Ammon's horn (tissue), 1 donor: Measurements from ENCODE around the gene HIF1A.
"Not testable (repeated sequence)": the region's sequence is repeated elsewhere in the genome, so short reads cannot be mapped to it uniquely, and the experiment has no call there.

ENCODE experiments used
- DNase-seq: peaks from one replicate; pipeline ENCODE4 v3.0.0-alpha.2; 2016; ENCODE audit warnings: low spot score

The HIF1A gene

DNA sequence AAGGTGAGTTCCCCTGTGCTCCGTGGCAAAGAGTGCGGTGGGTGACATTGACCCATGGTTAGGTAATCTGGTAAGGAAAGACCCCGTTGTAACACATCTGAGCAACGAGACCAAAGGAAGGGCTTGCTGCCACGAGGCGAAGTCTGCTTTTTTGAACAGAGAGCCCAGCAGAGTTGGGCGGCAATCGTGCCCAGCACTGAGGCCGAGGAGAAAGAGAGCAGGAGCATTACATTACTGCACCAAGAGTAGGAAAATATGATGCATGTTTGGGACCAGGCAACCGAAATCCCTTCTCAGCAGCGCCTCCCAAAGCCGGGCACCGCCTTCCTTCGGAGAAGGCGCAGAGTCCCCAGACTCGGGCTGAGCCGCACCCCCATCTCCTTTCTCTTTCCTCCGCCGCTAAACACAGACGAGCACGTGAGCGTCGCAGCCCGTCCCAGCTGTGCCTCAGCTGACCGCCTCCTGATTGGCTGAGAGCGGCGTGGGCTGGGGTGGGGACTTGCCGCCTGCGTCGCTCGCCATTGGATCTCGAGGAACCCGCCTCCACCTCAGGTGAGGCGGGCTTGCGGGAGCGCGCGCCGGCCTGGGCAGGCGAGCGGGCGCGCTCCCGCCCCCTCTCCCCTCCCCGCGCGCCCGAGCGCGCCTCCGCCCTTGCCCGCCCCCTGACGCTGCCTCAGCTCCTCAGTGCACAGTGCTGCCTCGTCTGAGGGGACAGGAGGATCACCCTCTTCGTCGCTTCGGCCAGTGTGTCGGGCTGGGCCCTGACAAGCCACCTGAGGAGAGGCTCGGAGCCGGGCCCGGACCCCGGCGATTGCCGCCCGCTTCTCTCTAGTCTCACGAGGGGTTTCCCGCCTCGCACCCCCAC lies at the start of gene HIF1A:
TSS of gene HIF1A (plus strand) at position 684 of the 865 bp plus-strand sequence. CDS start 292 bp downstream, outside the sequence.
- peak; percentile 99 for DNase-seq

DNA sequence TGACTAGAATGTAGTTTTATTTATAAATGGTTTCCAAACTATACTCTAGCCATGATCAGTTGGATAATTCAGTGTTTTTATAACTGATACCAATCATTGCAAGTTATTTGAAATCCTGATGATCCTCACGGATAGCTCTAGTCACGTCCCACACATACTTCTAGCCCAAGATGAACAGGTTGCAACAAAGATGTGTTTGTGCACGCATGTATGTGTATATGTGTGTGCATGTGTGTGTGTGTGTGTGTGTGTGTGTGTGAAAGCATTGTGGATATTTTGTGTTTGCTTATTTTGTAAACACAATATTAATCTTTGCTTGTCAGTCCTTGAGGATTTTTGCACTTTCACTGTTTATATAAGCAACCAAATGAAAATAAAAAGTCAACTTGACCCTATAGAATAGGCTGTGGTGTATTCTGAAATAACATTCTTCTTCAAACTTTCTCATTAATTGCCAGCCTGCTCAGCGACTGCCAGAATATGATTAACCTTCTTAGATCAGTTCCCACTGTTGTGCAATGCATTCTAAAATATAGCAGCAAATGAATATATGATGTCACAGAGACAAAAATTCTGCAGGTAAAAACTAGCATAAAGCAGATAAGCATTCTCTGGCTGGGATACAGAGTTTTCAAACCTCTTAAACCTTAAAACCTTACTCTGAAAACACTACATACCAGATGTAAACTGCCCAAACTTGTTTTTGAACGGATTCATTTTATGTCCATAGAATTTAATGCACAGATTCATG lies 48.8 kb upstream of the HIF1A start:
- no peak for DNase-seq

DNA sequence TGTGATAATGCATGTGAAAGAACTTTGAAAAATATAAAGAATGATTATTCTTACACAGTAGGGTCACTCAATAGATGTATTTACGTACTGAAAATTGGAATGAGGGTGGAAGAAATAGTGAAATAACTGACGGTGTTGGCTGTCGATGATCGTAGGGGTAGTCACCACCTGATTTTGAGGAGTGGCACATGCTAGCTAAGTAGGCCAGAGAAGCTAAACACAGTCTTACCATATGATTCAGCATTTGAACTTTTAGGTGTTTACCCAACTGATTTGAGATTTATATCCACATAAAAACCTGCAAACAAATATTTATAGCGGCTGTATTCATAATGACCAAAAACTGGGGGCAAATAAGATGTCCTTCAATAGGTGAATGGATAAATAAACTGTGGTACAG lies 47.6 kb upstream of the HIF1A start:
- DNase-seq: no peak

DNA sequence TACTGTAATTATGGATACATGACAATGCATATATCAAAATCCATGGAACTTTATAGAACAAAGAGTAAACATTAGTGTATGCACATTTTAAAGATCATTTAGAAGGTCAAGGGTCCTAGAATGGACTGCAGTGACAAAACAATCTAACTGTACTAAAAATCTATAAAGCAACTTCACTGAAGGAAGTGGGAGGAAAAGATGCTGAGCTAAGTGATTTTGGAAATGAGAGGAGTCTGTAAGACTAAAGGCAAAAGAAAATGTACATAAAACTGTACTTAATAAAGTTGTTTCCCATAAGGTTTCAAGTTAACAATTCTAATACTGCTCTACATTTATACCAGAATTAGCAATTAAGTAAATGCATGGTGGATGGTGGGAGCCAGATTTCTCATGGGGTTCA lies 46.9 kb upstream of the HIF1A start:
- no peak for DNase-seq

DNA sequence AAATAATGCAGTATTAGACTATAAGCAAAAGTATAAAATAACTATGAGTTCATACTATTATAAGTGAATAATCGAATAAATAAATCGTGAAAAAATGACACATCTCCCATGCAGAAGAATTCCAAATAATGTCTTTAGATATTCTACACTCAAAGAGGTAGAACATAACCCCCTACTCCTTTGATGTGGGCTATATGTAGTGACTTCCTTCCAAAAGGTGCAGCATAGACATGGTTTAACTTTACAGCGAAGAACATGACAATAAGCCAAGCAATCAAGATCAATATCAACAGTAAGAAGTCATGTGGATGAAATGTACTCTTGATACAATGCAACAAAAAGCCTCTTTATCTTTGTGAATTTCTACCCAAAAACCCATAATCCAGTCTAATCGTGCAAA lies 46.0 kb upstream of the HIF1A start:
- DNase-seq: no peak

DNA sequence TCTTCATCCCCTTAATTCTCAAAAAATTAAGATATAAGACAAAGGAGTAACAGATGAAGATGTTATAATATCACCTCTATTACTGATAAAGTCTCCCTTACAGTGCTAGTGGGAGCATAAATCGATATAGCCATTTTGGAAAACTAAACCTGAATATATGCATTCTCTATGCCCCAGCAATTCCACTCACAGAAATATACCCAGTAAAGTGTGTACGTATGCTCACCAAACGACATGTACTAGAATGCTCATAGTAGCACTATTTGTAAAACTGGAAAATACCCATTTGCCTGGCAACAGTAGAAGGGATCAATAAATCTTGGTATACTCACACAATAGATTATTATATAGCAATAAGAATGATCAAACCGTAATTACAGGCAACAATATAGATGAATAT lies 44.0 kb upstream of the HIF1A start:
- no peak for DNase-seq

DNA sequence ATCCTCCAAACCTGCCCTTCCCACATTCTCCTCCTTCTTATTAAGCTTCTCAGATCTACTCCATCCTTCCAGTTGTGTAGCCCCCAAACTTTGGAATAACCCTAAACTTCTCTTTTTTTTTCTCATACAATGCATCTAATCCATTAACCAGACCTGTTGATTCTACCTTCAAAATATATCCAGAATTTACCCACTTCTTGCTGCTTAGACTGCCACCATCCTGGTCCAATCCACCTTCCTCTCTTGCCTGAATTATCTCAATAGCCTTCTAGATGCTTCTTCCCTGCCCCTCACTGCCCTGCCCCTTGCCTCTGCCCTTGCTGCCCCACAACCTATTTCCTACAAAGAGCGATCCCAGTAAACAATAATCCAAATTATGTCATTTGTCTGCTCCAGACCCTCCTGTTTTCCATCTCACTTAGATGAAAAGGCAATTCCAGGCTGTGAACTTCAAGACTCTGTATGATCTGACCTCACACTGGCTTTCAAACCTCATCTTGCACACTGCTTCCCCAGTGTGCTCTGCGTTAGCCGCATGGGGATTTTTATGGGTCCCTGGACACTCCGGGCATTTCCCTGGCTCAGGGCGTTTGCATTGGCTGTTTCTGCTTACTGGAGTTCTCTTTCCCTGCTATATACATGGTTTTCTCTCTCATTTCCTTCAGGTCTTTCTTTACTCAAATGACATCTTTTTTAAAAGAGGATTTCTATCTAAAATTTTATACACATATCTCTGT lies 42.6 kb upstream of the HIF1A start:
- no peak for DNase-seq

DNA sequence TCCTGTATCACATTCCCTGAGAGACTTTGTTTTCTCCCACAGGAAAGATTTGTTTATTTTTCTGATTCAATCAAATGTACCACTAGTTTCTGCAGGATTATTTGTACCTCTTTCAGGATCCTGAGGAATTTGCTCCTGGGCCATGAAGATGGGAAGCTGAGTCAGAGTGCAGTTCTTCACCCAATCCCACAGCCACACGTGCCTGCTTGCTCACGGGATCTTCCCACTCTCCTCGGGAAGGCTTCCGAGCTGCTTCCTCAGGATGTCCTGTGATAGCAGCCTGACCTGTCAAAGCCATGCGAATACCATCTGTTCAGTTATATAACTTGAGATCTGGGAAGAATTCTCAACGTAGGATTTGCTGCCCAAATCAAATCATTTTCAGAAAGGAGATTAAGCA lies 41.8 kb upstream of the HIF1A start:
- no peak for DNase-seq

DNA sequence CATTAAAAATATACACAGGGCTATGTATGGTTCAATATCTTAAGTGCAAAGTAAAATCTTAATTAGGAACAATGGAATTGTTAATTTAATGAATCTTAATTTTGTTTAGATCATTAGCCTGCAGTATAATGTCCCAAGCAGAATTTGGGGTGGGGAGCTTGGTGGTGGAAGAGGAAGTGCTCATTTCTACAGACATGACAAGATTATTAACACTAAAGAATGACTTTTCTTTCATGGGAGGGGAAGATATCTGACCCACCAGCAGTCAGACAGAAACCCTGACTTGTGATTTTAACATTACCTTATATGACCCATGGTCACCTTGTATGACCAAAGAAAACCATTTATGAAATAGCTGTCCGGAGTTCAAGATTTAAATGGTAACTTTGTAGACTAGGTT lies 41.3 kb upstream of the HIF1A start:
- DNase-seq: no peak

DNA sequence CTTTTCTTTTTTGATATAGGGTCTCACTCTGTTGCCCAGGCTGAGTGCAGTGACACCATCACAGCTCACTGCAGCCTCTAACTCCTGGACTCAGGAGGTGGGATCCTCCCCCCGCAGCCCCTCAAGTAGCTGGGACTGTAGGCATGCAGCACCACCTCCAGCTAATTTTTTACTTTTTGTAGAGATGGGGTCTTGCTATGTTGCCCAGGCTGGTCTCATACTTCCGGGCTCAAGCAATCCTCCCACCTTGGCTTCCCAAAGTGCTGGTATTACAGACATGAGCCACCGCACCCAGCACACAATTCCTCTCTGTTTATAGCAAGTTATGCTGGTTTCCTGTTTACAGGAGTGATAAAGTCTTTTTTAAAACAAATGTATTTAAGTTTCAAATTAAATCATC lies 39.5 kb upstream of the HIF1A start:
- DNase-seq: no peak

DNA sequence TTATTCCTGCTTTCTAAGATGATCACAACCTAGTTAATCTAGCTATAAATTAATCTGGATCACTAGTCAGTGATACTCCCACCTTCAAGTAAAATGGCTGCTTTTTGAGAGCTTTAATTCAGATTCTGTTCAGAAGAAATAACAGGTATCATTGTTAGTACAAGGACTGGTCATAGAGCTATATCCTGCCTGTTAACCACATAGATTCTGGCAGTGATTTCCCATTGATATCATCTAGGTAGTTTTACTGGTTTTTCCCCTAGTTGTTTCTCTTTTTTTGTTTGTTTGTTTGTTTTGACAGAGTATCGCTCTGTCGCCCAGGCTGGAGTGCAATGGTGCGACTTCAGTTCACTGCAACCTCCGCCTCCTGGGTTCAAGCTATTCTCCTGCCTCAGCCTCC lies 39.0 kb upstream of the HIF1A start:
- no peak for DNase-seq

DNA sequence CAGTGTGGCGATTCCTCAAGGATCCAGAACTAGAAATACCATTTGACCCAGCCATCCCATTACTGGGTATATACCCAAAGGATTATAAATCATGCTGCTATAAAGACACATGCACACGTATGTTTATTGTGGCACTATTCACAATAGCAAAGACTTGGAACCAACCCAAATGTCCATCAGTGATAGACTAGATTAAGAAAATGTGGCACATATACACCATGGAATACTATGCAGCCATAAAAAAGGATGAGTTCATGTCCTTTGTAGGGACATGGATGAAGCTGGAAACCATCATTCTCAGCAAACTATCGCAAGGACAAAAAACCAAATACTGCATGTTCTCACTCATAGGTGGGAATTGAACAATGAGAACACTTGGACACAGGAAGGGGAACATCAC lies 37.2 kb upstream of the HIF1A start:
- not testable (repeated sequence) for DNase-seq

DNA sequence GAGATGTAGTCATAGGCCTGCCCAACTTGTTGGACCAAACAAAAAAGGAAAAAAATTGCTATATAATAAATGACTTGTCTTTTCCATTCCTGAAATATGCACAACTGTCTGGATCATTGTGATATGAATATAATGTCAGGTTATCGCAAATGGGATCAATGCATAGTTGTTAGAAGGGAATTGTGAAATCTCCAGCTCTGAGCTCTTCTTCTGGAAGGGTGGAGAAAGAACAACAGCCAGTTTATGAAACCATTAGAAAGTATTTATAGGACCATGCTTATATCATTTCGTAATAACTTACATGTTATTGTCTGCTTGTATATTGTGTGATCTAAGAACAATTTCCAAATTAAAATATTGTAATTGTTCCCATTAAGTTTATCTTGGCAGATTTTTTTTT lies 35.7 kb upstream of the HIF1A start:
- DNase-seq: no peak

DNA sequence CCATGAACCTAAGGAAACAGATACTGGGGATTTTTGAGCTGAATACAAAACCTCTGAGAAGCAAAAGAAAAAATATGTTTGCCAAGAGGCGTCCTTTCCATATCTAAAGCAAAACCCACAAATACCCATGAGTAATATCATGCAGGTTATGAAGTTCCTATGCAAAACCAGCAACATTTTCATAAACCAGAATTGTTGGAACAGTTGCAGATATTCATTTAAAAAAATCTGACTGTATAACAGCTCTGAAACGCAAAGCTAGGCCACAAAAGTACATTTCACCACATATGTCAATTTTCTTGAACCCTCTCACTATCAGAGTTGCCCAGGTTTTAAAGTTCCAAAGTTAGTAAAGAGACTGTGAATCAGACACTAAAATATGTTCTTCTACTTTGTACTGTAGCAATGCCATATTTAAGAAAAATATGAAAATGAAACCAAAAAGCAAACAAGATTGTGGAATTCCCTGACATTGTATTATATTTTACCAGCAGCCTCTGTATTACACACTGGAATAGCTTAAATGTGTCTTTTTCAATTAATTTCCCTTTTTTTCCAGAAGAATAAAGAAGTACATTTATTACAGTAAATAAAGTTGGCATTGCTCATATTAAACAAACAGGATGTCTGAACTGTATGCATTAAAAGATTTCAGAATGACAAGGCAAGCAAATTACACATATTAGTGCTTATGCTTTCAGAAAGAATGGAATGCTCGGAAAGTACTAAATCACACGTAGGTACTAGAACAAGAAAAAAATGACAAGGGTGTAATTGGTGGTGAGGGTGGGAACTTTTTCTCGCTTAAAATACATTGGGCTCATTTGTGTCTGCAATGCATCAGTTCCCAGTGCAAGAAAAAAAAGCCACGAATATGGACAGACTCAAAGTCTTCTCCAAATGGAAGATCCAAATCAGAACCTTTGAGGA lies 33.6 kb upstream of the HIF1A start:
- no peak for DNase-seq

DNA sequence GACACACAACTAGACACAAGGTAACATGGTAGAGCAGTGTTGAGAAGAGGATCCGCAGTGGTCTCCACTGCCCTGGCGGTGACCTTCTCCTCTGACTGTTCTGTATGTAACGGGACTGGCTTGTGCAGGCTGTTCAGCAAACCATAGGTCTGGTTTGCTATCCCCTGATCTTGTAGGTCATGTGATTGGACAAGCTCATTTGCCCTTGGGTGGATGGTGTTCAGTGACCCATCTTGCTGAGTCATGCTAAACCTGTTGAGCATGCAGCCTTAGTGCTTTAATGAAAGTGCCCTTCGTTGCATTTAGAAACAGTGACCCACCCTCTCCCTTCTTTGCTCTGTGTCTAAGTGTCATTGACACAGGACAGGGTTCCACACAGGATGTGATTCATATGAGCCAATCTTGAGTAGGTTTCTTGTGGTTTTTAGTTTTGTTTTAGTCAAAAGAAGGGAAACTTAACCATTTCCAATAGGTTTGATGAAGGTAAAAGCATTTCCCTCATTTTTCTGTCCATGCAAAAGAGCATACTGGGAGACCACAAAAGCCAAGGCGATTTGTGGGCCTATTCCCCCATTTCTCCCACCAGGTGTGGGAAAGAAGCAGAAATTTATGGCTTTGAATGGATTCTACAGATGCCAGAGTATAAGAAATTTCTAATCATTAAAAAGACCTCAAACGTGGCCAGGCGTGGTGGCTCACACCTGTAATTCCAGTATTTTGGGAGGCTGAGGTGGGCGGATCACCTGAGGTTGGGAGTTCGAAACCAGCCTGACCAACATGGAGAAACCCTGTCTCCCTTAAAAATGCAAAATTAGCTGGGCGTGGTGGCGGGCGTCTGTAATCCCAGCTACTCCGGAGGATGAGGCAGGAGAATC lies 32.6 kb upstream of the HIF1A start:
- no peak for DNase-seq

DNA sequence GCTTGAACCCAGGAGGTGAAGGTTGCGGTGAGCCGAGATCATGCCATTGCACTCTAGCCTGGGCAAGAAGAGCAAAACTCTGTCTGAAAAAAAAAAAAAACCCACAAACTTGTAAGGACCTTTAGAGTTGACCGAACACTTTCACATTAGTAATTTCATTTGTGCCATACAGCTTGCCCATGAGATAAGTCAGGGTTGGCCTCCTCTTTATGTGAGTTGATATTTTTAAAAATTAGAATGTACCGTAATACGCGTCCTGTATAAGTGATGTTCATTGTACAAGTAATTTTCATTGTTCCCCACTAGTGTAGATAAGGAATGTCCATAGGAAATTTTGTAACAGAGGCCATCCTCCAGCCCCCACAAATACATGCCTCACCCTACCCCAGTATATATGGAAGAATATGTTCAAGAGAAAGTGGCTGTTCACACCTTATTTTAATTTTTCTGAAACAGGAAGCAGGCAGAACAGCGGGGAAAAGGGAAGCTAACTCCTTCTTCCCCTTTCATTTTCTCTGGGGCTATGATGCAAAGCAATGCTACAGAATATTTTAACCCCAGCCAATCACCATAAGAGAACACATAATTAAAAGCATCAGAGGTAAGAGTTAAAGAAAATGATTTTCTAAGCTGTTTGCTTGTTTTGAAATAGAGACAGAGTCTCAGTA lies 31.9 kb upstream of the HIF1A start:
- no peak for DNase-seq

DNA sequence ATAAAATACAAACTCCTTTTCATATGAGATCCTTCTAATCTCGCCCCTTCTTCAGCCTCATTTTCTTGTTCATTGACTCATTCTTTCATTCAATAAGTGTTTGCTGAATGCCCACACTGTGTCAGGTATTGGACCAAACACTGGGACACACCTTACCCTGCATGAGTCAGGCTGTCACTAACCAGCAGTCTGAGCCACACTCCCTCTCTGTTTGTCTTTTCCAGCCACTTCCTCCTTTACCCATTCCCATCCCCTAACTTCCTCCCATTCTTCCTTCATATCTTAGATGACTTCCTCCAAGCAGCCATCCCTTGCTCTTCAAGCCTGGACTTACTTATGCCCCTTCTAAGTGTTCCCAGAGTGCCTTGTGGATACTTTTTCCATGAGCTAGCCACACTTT lies 27.0 kb upstream of the HIF1A start:
- no peak for DNase-seq

DNA sequence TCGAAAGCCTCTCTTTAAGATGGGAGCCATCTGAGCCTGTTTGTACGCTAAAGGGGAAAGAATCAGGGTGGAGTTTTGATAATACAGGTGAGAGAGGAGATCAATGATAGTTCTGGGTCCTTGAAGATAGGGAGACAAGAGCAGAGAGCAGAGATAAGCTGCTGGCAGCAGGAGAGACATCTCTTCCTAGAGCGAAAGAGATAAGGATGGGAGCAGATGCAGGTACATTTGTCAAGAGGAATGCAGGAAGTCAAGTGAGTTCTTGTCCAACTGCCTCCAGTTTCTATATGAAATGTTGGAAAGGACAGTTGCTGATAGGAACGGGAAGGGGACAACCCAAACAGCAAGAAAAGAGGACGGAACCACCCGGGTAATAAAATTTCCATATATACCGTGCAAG lies 24.7 kb upstream of the HIF1A start:
- no peak for DNase-seq

DNA sequence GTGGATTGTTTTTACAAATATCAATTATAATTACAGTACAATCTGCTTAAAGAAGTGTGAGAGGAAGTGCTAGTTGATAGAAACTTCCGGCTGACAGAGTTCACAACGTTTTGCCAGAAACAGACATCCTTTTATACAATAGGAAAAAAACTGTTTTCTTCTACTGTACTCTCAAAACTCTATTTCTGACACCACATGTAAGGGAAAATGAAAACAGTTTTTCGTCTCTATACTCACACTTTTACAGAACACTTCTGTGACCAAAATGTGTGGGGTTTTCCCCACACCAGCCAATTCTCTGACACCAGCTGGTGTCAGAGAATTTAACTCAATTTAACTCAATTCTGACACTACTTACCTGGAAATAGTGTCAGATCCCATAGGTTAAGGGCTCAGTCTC lies 24.2 kb upstream of the HIF1A start:
- DNase-seq: no peak

DNA sequence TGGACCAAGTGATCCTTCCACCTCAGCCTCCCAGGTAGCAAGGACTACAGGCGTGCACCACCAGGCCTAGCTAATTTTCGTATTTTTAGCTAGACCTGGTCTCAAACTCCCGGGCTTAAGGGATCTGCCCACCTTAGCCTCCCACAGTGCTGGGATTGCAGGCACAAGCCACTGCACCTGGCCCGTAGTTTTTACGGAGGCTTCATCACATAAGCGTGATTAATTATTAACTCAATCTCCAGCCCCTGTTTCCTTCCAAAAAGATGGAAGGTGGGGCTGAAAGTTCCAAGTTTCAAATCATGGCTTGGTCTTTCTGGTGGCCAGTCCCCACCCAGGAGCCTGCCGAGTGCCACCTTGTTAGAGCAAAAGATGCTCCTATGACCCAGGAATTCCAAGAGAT lies 22.5 kb upstream of the HIF1A start:
- no peak for DNase-seq
